Tibial nerve (tissue), 4 donors: Measurements from ENCODE around the gene CSPG5. TPM values are rescaled to one million over a fixed set of nuclear protein-coding genes. Genes with fewer than 3 reads are reported as not detected.

Experiments used
- DNase-seq, 2 donors: peaks; one replicate each; pipeline ENCODE4 v3.0.0-alpha.2; 2019; ENCODE audit warnings: low spot score in 2 of 2
- H3K27ac ChIP-seq, 4 donors: fragments of 200-600 bp; sonication (generic) in 3 of 4; one replicate each; pipeline ENCODE4 v1.5.1; 2017 to 2019; ENCODE audit warnings: mild to moderate bottlenecking in 1 of 4
- H3K27me3 ChIP-seq, 2 donors: fragments of 200-600 bp; sonication (generic) in 1 of 2; one replicate each; pipeline versions ENCODE4 v1.5.1 to v1.6.0; 2017 to 2019
- H3K36me3 ChIP-seq, 3 donors: fragments of 200-600 bp; sonication (generic); one replicate each; pipeline ENCODE4 v1.5.1; 2018 to 2019
- H3K4me1 ChIP-seq, 4 donors: fragments of 200-600 bp; sonication (generic) in 3 of 4; one replicate each; pipeline ENCODE4 v1.5.1; 2017 to 2019
- H3K4me3 ChIP-seq, 4 donors: fragments of 200-600 bp; sonication (generic) in 3 of 4; one replicate each; pipeline ENCODE4 v1.5.1; 2017 to 2019; ENCODE audit warnings: mild to moderate bottlenecking in 1 of 4, moderate library complexity in 1 of 4
- H3K9me3 ChIP-seq, 4 donors: fragments of 200-600 bp; sonication (generic) in 3 of 4; one replicate each; pipeline ENCODE4 v1.5.1; 2017 to 2019
- EP300 ChIP-seq, 2 donors: sonication (generic); formaldehyde crosslinking; IDR thresholded peaks; one replicate each; pipeline ENCODE4 v1.6.1; 2017; ENCODE audit warnings: antibody characterized with exemption in 2 of 2, mild to moderate bottlenecking in 1 of 2
- POLR2A ChIP-seq, 2 donors: fragments of 450-650 bp; IDR thresholded peaks; one replicate each; pipeline ENCODE4 v1.6.1; 2017; ENCODE audit warnings: antibody characterized with exemption in 2 of 2, mild to moderate bottlenecking in 2 of 2, moderate library complexity in 2 of 2
- WGBS, 2 donors: methylation state at CpG; one replicate each; pipeline ENCODE4 v1.1.5; 2018; 5-methylcytosine and 5-hydroxymethylcytosine counted together
- total RNA-seq, 4 donors: library from RNA; depleted of rRNA; stranded (reverse); fragments of >200 nt; gene quantifications; one replicate each; pipeline ENCODE4 v1.1.0, GENCODE V29; 2016
- TF ChIP-seq, protein P1 (sequence below), 5 experiments: fragments of 200-600 bp in 3 of 5; fragments of 450-650 bp in 2 of 5; sonication (generic) in 3 of 5; IDR thresholded peaks; one replicate each; pipeline ENCODE4 v1.5.1; 2016 to 2019; ENCODE audit warnings: antibody characterized with exemption in 5 of 5, mild to moderate bottlenecking in 3 of 5, moderate library complexity in 2 of 5

CSPG5 gene
- total RNA-seq, 4 donors from 2014 or later, result under 0.01 to 4.8 (median 0.22) TPM; not detected in 1

GRCh38 chr3:47573190-47574172, 5.2 kb downstream of the CSPG5 start:
- peaks cover 0 to 20% of the 10 kb centered on the region in 2 donors for H3K27me3 ChIP-seq
- TF ChIP-seq POLR2A (IDR thresholded peaks at IDR 0.05) (no peak), EP300 (IDR thresholded peaks at IDR 0.05) (no peak)
- TF ChIP-seq, protein P1, sequence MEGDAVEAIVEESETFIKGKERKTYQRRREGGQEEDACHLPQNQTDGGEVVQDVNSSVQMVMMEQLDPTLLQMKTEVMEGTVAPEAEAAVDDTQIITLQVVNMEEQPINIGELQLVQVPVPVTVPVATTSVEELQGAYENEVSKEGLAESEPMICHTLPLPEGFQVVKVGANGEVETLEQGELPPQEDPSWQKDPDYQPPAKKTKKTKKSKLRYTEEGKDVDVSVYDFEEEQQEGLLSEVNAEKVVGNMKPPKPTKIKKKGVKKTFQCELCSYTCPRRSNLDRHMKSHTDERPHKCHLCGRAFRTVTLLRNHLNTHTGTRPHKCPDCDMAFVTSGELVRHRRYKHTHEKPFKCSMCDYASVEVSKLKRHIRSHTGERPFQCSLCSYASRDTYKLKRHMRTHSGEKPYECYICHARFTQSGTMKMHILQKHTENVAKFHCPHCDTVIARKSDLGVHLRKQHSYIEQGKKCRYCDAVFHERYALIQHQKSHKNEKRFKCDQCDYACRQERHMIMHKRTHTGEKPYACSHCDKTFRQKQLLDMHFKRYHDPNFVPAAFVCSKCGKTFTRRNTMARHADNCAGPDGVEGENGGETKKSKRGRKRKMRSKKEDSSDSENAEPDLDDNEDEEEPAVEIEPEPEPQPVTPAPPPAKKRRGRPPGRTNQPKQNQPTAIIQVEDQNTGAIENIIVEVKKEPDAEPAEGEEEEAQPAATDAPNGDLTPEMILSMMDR (IDR thresholded peaks at IDR 0.05), result no peak
- H3K4me3 ChIP-seq, result no peak overlapping the region
- H3K4me1 ChIP-seq, result peaks cover 0 to 10% (median 6%) of the 10 kb centered on the region in 4 donors
- WGBS, 2 donors, result 61 to 63% methylated on average over 9 of the region's 9 CpGs
- no peak overlapping the region for H3K27ac ChIP-seq
- H3K36me3 ChIP-seq, result no peaks in the 10 kb centered on the region
- DNase-seq, result no peak
- no peaks in the 10 kb centered on the region for H3K9me3 ChIP-seq

DNA sequence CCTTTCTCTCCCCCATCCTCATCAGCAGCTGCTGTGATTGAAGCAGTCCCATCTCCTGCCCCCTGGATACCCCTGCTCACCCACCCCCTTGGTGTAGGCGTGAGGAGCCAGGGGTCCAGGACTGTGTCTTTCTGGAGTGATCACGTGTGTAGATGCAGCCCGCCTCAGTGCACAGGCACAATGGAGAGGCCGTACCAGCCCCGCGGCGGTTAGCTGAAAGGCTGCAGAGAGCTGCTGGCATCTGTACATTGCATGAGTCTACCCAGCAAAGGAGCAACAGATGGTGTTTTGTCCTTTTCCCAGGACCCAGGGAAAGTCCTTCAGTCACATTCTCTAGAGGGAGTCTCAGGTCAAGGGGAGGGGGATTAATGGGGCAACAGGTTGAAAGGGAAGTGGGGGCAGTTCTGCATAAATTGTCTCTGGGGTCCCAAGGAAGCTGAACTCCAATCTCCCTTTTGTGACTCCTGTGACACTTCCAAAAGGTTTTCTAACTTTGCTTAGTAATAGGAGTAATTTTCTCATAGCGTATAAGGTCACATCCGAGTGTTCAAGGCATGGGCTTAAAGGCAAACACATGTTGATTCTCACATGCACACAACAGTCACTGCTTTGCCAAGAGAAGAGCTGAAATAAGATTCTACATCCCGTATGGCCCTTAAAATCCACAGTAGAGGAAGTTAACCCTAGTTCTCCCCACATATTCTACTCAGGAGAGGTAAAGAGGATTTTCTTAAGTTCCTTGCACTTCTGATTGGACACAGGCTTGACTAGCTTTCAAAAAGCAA, 7.1 kb downstream of the CSPG5 start:
- H3K27me3 ChIP-seq, result peaks cover 0 to 6% of the 10 kb centered on the region in 2 donors
- no peaks in the 10 kb centered on the region for H3K4me1 ChIP-seq
- TF ChIP-seq, protein P1 (IDR thresholded peaks at IDR 0.05), result no peak
- TF ChIP-seq EP300 (IDR thresholded peaks at IDR 0.05), result no peak
- TF ChIP-seq POLR2A (IDR thresholded peaks at IDR 0.05), result no peak
- no peak for DNase-seq
- no peak overlapping the region for H3K27ac ChIP-seq
- H3K36me3 ChIP-seq, result no peaks in the 10 kb centered on the region
- 42 to 49% methylated on average over 10 of the region's 10 CpGs for WGBS, 2 donors
- H3K4me3 ChIP-seq, result no peak overlapping the region
- H3K9me3 ChIP-seq, result no peaks in the 10 kb centered on the region

- Histone ChIP-seq H3K4me3 (no peak overlapping the region), H3K27ac (no peak overlapping the region), H3K36me3 (no peaks in the 10 kb centered on the region), H3K27me3 (no peaks in the 10 kb centered on the region), H3K9me3 (no peaks in the 10 kb centered on the region), H3K4me1 (no peaks in the 10 kb centered on the region)
- 90 to 92% methylated on average over 6 of the region's 6 CpGs for WGBS, 2 donors
- no peak for DNase-seq
- TF ChIP-seq POLR2A (IDR thresholded peaks at IDR 0.05) (no peak), EP300 (IDR thresholded peaks at IDR 0.05) (no peak)
- TF ChIP-seq, protein P1 (IDR thresholded peaks at IDR 0.05), result no peak
These were observed 9.8 kb downstream of the CSPG5 start for GRCh38 chr3:47568901-47569300.

DNA sequence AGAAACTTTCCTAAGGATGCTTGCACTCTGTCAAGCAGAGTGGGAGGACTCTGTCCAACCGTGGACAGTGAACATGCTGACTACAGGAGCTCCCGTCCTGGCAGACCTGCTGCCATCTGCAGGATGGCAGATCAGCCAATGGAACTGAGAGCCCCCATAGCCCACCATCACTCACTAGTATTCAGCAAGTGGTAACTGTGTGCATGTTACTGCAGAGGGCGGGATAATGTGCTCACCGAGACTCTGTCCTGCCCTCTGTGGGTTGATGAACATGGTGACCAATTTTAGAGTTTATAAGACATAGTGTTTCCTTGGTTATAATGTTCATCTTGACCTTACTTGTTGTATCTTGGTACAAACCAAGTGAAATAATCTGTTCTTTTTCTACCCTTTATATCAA, 11.5 kb downstream of the CSPG5 start:
- no peak for DNase-seq
- Histone ChIP-seq H3K4me1 (no peaks in the 10 kb centered on the region), H3K9me3 (no peaks in the 10 kb centered on the region), H3K36me3 (no peaks in the 10 kb centered on the region), H3K27me3 (no peaks in the 10 kb centered on the region), H3K4me3 (no peak overlapping the region), H3K27ac (no peak overlapping the region)
- 65 to 67% methylated on average over 4 of the region's 4 CpGs for WGBS, 2 donors
- TF ChIP-seq POLR2A (IDR thresholded peaks at IDR 0.05), result no peak
- TF ChIP-seq, protein P1 (IDR thresholded peaks at IDR 0.05), result no peak
- TF ChIP-seq EP300 (IDR thresholded peaks at IDR 0.05), result no peak
